ENCODE data around the gene RFESD.

DNA sequence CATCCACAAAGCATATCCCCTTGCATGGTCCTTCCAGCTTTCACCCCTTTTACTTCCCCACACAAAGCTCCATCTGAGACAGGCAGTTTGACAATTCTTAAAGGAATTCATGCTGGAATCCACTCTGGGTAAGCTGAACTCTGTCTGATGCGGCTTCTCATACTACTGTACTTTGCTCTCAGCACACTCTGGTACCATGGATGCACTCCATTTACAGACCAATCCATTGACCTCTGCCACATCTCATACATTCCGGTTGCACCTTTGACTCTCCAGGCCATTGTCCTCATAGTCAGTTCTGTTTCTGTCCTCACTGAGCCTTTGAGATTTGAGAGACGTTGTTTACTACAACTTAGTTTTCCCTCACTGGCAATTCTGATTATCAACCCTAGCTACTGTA lies 24.0 kb downstream of the RFESD start:
- TF ChIP-seq, protein P1, sequence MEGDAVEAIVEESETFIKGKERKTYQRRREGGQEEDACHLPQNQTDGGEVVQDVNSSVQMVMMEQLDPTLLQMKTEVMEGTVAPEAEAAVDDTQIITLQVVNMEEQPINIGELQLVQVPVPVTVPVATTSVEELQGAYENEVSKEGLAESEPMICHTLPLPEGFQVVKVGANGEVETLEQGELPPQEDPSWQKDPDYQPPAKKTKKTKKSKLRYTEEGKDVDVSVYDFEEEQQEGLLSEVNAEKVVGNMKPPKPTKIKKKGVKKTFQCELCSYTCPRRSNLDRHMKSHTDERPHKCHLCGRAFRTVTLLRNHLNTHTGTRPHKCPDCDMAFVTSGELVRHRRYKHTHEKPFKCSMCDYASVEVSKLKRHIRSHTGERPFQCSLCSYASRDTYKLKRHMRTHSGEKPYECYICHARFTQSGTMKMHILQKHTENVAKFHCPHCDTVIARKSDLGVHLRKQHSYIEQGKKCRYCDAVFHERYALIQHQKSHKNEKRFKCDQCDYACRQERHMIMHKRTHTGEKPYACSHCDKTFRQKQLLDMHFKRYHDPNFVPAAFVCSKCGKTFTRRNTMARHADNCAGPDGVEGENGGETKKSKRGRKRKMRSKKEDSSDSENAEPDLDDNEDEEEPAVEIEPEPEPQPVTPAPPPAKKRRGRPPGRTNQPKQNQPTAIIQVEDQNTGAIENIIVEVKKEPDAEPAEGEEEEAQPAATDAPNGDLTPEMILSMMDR (IDR thresholded peaks at IDR 0.05) = no peak
- no peak for TF ChIP-seq POLR2A (IDR thresholded peaks at IDR 0.05)
- no peak for TF ChIP-seq POLR2AphosphoS5 (IDR thresholded peaks at IDR 0.05)
